NCI-H345 treated with DMSO at 0.1 percent for 48 hours (cell line): Measurements from ENCODE around the gene TIFAB.

Experiments
- DNase-seq: peaks from one replicate; lab custom pipeline; 2025; ENCODE audit not compliant: unreplicated experiment; lab: John Stamatoyannopoulos, UW

The TIFAB gene

GRCh38 chr5:135428586-135428985 lies 23.6 kb downstream of the TIFAB start:
- DNase-seq: no peak

GRCh38 chr5:135426102-135427082 lies 25.8 kb downstream of the TIFAB start:
- DNase-seq: peak; percentile 34

- DNase-seq: no peak
Observed at GRCh38 chr5:135425641-135426040, 26.5 kb downstream of the TIFAB start.

GRCh38 chr5:135423846-135424168 lies 28.3 kb downstream of the TIFAB start:
- no peak for DNase-seq

- no peak for DNase-seq
Observed at GRCh38 chr5:135423146-135423845, 28.9 kb downstream of the TIFAB start.

GRCh38 chr5:135422419-135422818 lies 29.7 kb downstream of the TIFAB start:
- no peak for DNase-seq

GRCh38 chr5:135417083-135417482 lies 35.1 kb downstream of the TIFAB start:
- no peak for DNase-seq

GRCh38 chr5:135405082-135405481 lies 47.1 kb downstream of the TIFAB start:
- no peak for DNase-seq

- no peak for DNase-seq
Observed at GRCh38 chr5:135402031-135402430, 50.1 kb downstream of the TIFAB start.

GRCh38 chr5:135400866-135401265 lies 51.3 kb downstream of the TIFAB start:
- no peak for DNase-seq

- DNase-seq: no peak
Observed at GRCh38 chr5:135399794-135400542, 52.2 kb downstream of the TIFAB start.

- peak; percentile 49 for DNase-seq
Observed at GRCh38 chr5:135398855-135399793, 53.0 kb downstream of the TIFAB start, which contains the start of gene MACROH2A1. Gene MACROH2A1 (minus strand): TSS chr5:135399231. CDS start chr5:135389093, 10,138 bp downstream.

- DNase-seq: peak; percentile 67
Observed at GRCh38 chr5:135398160-135398854, 53.8 kb downstream of the TIFAB start.
